ENCODE results near the gene TMED5.

DNA sequence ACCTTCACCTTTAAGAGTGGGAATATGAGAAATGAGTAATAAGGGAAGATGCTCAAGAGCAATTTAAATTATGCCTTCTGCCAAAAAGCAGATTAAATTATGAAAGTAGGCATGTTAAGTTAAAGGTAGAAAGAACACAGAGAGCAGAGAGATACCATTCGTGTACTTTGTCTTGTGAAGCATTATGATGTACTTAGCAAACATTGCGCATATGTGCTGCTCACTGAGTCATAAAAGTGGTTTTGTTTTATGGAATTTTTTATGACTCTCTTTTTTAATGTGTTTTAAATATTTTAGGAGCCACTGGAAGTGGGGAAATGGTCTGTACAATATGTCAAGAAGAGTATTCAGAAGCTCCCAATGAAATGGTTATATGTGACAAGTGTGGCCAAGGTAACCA lies 65.8 kb downstream of the TMED5 start:
- TF ChIP-seq, protein P1, sequence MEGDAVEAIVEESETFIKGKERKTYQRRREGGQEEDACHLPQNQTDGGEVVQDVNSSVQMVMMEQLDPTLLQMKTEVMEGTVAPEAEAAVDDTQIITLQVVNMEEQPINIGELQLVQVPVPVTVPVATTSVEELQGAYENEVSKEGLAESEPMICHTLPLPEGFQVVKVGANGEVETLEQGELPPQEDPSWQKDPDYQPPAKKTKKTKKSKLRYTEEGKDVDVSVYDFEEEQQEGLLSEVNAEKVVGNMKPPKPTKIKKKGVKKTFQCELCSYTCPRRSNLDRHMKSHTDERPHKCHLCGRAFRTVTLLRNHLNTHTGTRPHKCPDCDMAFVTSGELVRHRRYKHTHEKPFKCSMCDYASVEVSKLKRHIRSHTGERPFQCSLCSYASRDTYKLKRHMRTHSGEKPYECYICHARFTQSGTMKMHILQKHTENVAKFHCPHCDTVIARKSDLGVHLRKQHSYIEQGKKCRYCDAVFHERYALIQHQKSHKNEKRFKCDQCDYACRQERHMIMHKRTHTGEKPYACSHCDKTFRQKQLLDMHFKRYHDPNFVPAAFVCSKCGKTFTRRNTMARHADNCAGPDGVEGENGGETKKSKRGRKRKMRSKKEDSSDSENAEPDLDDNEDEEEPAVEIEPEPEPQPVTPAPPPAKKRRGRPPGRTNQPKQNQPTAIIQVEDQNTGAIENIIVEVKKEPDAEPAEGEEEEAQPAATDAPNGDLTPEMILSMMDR (IDR thresholded peaks at IDR 0.05) = no peak
- TF ChIP-seq POLR2A (IDR thresholded peaks at IDR 0.05) = no peak

Measured in esophagus squamous epithelium (tissue), 4 donors.